Epithelial cell of esophagus (primary cell): ENCODE data around the gene TJAP1.

Experiments used
- DNase-seq: peaks from one replicate; pipeline ENCODE4 v3.0.0; 2010; ENCODE audit warnings: low read depth
- H3K4me3 ChIP-seq: 2 replicates; pipeline ENCODE4 v1.5.1; 2011; ENCODE audit warnings: mild to moderate bottlenecking, low read length, control low read depth
- TF ChIP-seq, protein P1 (sequence below): IDR thresholded peaks from 2 replicates; pipeline ENCODE4 v1.5.1; 2011; ENCODE audit warnings: low read depth, mild to moderate bottlenecking, low read length, control low read depth, inconsistent platforms; ENCODE audit not compliant: insufficient read depth; ENCODE audit errors: missing control alignments

Gene TJAP1

GRCh38 chr6:43434001-43434840 is 43.1 kb upstream of the TJAP1 start:
- TF ChIP-seq, protein P1, sequence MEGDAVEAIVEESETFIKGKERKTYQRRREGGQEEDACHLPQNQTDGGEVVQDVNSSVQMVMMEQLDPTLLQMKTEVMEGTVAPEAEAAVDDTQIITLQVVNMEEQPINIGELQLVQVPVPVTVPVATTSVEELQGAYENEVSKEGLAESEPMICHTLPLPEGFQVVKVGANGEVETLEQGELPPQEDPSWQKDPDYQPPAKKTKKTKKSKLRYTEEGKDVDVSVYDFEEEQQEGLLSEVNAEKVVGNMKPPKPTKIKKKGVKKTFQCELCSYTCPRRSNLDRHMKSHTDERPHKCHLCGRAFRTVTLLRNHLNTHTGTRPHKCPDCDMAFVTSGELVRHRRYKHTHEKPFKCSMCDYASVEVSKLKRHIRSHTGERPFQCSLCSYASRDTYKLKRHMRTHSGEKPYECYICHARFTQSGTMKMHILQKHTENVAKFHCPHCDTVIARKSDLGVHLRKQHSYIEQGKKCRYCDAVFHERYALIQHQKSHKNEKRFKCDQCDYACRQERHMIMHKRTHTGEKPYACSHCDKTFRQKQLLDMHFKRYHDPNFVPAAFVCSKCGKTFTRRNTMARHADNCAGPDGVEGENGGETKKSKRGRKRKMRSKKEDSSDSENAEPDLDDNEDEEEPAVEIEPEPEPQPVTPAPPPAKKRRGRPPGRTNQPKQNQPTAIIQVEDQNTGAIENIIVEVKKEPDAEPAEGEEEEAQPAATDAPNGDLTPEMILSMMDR, result no peak
- DNase-seq, result no peak
- no peak overlapping the region for H3K4me3 ChIP-seq

GRCh38 chr6:43434943-43435342 is 42.4 kb upstream of the TJAP1 start:
- TF ChIP-seq, protein P1, result no peak
- H3K4me3 ChIP-seq, result no peak overlapping the region
- no peak for DNase-seq

DNA sequence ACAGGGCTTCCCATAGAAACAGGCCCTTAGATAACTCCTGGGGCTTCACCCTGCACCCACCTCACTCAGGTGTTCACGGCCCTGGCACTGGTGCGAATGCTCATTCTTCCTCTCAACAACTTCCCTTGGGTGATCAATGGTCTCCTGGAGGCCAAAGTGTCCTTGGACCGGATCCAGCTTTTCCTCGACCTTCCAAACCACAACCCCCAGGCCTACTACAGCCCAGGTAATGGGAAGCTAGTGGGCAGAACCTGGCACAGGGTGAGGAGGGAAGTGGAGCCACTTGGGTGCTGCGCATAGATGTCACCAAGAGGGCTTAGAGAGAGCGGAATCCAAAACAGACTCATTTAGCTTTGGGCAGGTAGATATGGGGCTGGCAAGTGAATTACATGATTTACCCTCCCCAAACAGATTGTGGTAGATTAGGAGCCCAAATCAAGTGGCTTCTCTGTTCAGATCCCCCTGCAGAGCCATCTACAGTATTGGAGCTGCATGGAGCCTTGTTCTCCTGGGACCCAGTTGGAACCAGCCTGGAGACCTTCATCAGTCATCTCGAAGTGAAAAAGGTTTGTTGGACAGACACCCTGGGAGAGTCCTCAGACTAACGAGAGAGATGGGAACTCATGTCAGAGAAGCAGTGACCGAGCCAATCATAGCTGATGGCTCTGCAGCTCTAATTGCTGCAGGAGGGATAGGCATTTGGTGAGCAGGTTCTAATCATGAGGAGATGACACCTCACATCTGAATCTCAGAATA is 41.5 kb upstream of the TJAP1 start:
- H3K4me3 ChIP-seq, result no peak overlapping the region
- TF ChIP-seq, protein P1, result no peak
- DNase-seq, result no peak

GRCh38 chr6:43436577-43437282 is 40.6 kb upstream of the TJAP1 start:
- TF ChIP-seq, protein P1, result no peak
- H3K4me3 ChIP-seq, result no peak overlapping the region
- peak; percentile 83 for DNase-seq

DNA sequence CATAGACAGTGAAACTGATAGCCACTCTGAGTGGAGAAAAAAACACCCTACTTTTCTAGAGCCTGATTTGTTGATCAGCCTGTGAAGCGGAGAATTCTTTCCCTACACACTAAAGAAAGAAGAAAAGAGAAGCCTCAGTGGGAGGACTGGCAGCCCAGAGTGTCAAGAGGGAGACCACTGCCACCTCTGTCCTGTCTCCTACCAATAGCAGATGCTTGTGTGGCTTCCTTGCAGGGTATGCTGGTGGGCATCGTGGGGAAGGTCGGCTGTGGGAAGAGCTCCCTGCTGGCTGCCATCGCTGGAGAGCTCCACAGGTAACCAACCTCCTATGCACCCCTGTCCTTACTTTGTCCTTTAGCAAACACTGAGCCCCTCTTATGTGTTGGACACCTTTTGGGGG is 39.7 kb upstream of the TJAP1 start:
- TF ChIP-seq, protein P1, result no peak
- no peak overlapping the region for H3K4me3 ChIP-seq
- no peak for DNase-seq

DNA sequence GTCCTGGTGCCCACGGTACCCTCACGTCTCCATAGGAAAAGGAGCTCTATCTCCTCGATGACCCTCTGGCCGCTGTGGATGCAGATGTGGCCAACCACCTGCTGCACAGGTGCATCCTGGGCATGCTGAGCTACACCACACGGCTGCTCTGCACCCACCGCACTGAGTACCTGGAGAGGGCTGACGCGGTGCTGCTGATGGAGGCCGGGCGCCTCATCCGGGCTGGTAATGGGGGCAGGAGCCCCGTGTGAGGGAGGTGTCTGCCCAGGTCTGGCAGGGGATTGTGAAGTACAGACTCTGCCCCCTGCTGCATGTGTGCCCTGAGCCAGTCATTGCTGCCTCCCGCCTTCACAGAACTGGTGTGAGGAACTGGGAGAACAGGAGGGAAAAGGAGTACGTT is 34.4 kb upstream of the TJAP1 start:
- H3K4me3 ChIP-seq, result no peak overlapping the region
- TF ChIP-seq, protein P1, result no peak
- DNase-seq, result no peak
